HG03571 (cell line): ENCODE data around the gene KBTBD13.

Experiments used
- ATAC-seq: cut with Tn5 transposase; IDR thresholded peaks from one replicate; pipeline ENCODE4 v1.9.1; 2021; ENCODE audit not compliant: unreplicated experiment

Gene KBTBD13

DNA sequence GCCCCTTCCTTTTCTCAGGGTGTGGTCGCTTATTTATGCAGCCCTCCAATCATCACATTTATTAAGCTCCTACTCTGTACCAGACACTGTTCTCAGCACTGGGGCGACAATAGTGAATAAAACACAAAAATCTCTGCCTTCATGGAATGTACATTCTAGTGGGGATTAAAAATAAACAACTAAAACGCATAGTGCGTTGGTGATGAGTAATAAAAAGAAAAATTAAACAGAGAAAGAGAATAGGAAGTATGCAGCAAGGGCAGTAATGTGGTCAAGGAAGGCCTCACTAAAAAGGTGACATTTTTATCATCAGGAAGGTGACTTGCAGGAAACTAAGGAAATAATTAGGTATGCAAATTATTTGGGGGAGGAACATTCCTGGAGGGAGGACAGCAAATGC lies 26.3 kb upstream of the KBTBD13 start:
- ATAC-seq, result no peak

DNA sequence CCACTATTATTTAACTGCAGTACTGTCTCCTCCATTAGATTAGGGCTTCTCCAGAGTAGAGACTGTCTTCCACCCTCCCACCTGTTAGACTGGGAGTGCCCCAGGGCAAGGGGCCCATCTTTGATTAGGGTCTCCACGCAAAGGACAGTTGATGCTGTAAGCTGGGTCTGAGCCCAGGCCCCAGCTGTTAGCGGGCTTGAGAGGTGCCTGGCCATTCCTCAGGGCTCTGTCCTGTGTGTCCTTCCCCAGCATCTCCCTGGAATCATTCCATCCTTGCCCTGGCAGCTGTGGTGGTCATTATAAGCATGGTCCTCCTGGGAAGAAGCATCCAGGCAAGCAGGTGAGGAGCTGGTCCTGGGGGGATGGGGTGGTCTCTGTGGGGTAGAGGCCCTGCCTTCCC lies 25.3 kb upstream of the KBTBD13 start:
- no peak for ATAC-seq

DNA sequence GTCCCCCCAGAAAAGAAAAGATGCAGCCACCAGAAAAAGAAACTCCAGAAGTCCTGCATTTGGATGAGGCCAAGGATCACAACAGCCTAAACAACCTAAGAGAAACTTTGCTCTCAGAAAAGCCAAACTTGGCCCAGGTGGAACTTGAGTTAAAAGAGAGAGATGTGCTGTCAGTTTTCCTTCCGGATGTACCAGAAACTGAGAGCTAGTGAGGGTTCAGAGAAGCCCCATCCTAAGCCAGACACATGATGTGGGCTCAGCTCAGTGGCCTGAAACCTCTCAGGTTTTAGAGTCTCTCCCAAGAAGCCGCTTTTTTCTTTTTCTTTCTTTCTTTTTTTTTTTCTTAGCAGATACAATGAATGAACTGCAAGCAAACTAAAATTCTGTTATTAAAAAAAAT lies 23.6 kb upstream of the KBTBD13 start:
- ATAC-seq, result no peak

DNA sequence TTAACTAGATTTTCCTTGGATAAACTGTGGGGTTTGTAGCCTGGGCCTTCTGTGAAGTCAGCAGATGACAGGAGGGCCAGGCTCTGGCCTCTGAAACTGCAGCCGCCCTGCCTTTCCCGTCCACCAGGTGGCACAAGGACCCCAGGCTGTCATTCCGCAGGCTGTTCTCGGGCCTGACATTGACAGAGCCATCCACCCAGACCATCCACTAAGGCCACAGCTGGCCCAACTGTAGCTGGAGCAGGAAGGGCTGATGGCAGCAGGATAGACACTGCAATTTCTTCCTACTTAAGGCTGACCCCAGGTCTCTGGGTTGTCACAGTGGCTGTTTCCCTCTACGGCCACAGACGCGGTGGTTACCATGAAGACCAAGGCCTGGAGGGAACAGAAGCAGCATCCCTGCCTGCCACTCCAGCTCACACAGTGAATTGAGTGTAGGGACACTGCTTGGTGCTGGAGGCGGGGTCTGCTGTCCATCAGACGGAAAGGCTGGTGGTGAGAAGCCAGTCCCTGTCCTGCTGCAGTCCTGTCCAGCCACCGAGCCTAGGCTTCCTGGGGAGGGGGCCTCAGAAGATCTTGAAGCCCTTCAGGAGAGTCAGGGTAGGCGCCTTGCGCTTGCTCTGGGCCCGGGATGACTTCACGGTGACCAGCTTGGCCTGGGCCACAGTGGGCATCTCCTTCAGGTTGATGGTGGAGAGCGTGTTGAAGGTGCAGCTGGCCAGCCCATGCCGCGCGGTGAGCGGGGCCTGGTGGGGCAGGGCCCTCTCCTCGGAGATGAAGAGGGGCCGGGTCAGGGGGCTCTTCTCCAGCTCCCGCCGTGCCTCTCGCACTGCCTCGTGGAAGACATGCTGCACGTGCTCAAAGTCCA lies 22.0 kb upstream of the KBTBD13 start:
- ATAC-seq, result no peak

DNA sequence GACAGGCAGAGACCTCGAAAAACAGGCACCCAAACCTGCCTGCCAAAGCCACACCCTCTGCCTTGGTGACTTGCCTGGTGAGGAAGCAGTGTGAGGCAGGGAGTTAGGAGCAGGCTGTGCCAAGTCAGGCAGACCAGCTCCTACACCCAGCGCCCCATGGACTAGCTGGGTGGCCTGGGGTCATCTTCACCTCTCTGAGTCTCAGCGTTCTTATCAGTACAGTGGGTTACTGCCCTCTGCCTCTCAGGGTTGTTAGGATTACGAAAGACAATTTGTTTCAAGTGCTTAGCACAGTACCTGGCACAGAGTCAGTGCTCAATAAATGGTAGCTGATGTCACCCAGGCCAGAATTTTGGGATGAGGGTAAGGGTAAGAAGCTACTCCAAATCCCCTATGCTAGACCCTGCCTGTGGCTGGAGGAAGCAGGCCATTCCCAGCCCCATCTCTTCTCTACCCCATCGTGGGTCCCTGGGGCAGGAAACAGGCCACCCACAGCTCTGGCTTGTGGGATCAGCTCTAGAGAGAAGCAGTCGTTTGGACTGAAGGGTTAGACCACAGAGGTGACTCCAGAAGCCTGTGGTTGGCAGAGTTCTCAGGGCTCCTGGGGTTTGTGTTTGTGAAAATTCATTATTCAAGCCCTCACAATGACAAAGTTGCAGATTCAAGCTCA lies 21.2 kb upstream of the KBTBD13 start:
- ATAC-seq, result no peak

DNA sequence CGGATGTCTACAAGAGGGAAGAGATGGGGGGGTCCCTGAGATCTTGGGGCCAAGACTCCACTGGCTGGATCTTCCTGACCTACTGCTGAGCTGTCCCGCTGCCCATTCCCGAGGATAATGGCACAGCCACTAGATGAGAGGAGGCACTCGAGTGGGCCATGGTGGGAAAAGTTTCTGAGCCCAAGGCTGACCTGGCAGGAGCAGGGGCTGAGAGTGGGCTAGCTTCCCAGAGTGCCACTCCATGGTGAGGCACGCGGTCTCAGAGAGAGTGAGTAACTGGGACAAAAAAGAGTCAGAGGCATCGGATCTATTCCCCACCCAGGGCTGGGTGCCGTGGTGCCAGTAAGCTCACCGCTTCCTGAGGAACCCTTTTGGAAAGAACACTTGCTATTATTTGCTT lies 20.4 kb upstream of the KBTBD13 start:
- no peak for ATAC-seq

DNA sequence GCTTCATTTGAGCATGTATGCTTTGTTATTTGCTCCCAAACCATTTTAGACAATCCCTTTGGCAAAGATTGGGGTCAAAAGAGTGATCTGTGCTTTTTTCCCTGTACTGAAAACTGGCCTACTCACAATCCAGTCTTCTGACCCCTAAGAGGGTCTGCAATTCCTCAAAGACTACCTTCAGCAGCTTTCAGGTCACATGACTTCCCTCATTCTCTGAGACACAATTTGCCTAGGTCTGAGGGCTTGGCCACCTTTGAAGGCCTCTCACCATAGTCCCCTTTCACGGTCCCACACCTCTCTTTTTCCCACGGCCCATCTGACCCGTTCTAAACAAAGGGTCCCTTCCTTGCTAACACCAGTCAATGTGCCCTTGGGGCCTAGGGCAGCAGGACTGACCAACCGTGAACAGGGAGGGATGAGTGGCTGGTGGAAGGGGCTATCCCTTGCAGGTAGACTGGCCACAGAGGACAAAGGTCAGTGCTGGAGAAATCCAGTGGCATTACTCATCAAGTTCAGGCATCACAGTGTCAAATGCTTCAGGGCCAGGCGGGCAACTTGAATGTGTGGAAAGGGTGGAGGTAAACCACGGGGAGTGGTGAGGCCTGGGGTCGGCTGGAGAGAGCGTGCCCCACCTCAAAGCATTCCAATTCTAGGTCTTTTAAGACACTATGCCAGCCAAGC lies 19.5 kb upstream of the KBTBD13 start:
- ATAC-seq, result no peak

DNA sequence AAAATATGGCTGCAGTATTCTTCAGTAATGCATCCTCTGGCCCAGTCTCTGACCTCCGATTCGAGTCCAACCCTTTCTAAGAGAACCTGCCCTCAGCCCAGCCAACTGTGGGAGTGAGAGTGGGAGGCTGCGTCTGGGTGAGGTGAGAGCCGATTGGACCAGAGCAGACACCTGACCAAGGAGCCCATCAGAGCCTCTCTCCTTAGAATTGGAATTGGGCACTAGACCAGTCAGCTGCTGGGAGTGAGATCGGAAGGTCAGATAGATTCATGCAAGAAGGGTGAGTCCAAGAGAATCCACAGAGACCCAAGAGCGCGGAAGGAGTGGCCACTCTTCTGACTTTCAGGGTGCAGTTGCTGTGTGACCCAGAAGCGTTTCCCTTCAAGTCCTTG lies 19.0 kb upstream of the KBTBD13 start:
- ATAC-seq, result no peak

DNA sequence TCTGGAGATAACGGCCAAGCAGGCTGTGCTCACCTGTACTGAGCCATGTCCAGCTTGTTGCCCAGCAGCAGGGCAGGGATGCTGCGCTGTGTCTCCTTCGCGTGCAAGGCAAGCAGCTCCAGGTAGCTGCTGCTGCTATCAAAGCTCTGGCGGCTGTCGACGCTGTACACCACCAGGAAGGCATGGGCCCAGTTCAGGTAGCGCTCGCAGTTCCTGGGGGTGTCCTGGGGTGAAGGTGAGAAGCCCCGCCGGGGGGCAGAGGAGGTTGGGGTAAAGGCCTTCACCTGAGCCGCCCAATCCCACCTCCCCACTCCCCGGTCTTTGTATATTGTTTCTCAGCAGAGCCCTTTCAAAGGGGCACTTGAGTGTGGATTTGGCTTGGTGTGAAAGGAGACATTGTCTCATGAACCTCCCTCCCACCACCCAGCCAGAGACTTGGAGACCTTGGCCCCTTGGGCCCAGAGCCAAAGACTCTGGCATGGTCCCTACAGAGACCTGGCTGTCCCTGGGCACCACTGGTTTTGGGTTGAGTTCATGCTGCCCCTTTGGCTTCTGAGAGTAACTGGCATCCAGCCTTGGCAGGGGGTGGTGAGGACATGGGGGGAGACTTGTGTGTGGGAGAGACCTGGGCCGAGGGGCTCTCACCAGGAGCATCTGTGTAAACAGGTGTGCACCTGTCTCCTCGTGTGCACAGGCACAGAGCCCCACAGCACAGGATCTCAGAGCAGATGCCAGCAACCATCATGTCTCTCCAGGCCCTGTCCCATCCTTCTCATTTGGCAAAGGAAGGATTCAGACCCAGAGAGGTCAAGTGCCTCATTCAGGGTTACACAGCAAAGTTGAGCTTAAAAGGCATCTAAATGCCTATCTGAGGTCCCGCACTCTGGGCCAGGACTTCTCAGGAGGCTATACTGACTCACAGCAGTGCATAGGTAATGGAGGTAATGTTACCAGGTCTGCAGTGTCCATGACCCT lies 17.9 kb upstream of the KBTBD13 start:
- no peak for ATAC-seq

DNA sequence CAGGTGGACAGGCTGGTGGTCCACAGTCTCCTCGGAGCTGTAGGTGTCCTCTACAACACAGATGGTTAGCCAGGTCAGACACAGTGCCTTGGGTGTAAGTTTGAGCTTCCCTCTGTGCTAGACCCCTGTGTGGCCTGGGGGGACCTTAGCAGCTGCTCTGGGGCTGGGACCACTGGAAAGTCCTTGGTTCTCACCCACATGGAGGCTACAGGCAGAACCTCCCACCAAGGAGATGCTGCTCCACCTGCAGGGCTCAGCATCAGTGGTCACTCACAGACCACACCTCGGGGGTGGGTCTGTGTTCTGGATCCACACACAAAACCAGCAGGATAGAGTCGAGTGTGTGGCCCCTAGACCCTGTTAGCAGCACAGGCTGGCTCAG lies 17.2 kb upstream of the KBTBD13 start:
- ATAC-seq, result no peak

DNA sequence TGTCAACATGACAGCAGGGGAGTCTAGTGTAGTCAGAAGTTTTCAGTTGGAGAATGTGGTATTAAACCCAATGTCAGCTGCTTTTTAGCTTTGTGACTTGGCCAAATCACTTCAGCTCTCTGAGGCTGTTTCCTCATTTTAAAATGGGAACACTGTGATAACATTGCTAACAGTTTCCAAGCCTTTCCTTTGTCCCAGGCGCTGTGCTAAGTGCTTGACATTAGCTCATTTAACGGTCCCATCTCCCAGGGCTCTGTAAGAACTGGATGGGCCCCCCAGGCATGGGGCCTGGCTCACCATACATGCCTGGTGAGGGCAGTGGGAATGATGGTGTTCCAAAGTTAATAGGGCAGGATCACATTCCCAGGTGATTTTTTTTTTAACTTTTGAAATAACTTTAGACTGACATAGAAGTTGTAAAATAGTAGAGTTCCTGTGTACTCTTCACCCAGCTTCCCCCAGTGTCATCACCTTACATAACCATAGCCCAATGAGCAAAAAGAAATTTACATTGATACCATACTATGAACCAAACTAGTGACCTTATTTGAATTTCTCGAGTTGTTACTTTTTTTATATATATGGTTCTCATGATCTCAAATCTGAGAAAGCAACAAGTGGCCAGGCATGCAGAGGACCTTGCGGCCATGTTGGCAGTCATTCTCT lies 16.5 kb upstream of the KBTBD13 start:
- no peak for ATAC-seq

DNA sequence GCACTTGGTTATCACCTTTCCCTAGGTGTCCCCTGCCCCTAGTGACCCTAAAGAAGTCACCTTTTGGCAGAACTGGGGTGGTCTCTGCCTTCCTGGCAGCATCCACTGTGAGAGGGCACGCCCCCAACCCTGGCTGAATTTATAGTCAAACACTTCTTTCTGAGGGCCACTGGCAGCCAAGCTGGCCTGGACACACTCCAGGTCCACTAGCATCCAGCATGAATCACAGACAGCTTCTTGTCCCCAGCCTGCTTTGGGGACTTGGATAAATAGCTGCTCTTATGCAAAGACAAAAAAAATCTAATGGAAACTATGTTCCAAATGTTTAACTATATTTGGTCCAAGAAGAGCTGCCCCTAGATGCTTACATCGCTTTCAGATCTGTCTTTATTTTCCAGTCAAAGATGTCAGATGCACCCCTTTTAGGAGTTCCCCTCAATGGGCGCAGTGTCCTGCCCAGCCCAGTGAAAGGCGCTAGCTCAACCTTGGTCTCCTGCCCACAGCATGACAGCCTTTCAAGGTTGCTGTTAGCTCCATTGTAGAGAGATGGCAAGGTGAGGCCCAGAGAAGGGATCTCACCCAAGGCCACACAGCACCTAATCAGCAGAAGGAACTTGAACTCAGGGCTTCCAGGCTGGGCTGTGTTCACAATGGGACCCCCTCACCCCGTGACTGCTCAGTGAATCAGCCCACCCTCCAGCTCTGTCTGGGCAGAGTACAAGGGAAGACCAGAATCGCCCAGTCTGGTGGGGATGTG lies 15.7 kb upstream of the KBTBD13 start:
- no peak for ATAC-seq

DNA sequence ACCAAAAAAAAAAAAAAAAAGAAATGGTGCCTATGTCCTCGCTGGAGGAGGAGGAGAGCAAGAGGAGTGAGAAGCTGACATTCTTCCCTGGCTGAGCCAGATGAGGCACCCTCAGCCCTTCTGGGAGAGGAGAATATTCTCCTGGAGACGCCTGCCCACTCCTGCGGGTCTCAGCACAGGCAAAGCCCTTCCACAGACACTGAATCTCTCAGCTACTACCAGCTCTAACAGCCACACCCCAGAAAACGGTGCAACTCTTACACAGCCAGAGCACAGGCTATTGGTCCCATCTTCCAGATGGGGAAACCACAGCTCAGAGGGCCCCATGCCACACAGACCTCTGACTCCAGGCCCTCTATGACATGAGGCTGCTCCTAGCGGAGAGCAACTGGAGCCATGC lies 14.5 kb upstream of the KBTBD13 start:
- ATAC-seq, result no peak

DNA sequence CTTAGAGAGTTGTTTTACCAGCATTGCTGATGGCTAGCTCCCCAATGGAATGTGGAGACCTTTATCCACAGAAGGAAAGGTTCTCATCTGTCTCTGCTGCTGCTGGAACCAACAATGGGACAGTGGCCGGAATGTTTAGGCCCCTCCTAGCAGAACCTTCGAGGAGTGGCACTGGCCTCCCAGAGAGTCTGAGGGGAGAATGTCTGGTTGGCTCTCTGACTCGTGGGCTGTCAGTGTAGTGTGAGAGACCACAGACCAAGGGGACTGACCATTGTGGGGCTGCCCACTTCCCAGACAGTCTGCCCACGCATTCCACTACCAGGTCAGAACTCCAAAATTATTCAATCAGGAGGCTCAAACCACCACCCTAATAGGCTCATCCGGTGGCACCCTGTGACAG lies 13.8 kb upstream of the KBTBD13 start:
- no peak for ATAC-seq

DNA sequence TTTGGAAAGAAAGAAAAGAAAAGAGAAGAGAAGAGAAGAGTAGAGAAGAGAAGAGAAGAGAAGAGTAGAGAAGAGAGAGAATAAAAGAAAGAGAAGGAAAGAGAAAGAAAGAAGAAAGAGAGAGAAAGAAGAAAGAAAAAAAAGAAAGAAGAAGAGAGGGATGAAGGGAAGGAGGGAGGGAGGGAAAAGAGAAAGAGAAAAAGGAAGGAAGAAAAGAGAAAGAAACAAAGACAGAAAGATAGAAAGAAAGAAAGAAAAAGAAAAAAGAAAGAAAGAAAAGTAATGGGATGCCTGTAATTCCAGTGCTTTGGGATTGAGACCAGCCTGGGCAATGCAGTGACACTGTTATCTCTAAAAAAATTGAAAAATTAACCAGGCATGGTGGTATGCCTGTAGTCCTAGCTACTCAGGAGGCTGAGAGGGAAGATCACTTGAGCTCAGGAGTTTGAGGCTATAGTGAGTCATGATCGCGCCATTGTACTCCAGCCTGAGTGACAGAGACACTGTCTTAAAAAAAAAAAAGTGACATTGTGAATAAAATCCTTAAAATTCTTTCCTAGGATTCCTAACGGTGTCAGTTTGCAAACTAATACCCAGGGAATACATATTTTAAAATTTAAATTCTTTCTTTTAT lies 10.4 kb upstream of the KBTBD13 start:
- ATAC-seq, result no peak

DNA sequence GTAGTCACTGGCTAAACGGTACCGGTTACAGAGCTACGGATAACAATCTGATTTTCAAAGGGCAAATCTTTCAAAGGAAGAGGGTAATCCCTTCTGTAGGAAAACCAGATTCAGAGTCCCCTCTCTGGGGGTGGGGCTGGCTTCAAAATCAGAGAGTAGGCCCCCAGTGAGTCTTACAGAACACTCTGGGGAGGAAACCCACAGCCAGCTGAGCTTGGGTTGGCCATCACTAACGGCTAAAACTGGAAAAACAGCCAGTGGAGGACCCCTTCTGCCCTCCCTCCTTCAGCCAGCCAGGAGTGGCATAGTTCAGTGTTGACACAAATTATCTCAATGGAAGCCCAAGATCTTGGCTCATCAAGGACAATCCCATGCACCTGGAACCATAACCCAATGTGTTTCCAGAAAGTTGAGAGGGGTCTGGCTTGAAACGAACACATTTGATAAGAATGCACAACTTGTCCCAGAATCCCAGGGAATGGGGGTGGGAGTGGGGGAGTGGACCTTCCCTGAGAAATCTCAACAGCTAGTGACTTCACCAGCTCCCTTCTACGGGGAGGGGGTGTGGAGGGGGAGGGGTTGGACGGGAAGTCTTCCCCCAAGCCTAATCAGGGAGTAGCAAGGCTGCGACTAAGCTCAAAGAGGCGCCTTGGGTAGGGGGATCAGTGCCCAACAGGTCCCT lies 9.8 kb upstream of the KBTBD13 start:
- ATAC-seq, result no peak

DNA sequence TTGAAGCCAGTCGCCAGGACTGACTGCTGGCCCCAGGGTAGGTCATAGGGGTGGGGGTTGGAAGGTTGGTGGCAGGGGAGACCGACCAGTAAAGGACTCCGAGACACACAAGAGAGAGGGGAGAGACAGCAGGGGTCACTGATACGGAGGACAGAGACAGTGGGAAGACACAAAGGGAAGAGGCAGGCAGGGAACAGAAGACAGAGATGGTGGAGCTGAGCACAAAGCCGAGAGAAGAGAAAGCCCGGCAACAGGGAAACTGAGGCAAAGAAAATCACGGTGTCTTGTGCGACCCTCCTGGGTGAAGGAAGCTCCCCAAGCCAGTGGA lies 9.3 kb upstream of the KBTBD13 start:
- no peak for ATAC-seq

DNA sequence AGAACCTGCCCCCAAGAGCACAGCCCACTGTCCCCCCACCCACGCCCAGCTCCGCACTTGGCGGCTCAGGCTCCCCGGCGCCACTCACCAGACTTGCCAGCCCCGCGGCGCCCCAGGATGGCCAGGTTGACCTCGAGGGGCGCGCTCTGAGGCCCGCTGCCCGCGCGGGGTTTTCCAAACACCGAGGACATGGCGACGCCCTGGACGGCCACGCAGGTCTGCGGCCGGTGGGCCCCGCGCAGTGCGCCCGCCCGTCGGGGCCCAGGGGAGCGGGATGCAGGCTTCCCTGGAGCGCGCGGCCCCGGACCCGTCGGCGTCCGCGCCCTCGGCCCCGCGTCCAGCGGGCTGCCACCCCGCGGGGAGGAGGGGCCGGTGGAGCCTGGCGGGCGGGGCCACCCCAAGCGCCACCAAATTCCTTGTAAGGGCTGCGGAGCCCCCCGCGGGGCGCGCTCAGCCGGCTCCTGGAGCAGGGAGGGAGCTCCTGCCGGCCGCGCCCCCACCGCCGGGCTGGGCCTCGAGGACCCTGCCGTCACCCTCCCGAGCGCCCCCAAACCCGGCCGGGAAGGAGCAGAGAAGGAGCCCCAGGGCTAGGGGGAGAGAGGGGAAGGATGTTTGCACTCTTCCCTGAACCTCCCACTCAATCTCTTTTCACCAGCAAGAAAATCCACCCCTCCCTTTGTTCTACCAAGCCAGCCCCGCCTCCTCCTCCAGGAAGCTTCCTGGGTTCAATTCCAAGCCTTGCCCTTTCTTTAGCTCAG lies 8.7 kb upstream of the KBTBD13 start, which contains the start of gene RASL12:
RASL12 (minus strand) TSS at position 347 of the 758 bp plus-strand sequence; CDS start at position 191, 156 bp downstream.
- no peak for ATAC-seq
